ENCODE data around the gene SPINK14. TPM values are rescaled to one million over a fixed set of nuclear protein-coding genes. Genes with fewer than 3 reads are reported as not detected.

SPINK14 gene
- total RNA-seq, 1 donor from 2014 or later = not detected

DNA sequence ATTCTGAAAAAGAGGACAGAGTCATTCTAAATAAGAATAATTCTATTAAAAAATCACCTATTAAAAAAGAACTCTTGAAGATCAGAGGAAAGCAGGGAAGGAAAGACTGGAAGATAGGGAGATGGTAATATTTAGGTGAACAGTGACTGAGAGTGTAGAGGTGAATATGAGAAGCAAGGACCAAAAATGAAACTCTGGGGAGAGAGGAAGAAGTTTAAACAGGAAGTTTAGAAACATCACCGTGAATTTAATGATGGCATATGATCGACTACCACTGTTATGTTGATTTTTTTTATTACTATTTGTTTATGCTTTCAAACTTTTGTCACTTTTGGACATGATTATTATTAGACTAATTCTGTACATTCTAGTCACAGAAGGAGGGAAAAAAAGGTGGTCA is 32.8 kb downstream of the SPINK14 start:
- no peak for DNase-seq

DNA sequence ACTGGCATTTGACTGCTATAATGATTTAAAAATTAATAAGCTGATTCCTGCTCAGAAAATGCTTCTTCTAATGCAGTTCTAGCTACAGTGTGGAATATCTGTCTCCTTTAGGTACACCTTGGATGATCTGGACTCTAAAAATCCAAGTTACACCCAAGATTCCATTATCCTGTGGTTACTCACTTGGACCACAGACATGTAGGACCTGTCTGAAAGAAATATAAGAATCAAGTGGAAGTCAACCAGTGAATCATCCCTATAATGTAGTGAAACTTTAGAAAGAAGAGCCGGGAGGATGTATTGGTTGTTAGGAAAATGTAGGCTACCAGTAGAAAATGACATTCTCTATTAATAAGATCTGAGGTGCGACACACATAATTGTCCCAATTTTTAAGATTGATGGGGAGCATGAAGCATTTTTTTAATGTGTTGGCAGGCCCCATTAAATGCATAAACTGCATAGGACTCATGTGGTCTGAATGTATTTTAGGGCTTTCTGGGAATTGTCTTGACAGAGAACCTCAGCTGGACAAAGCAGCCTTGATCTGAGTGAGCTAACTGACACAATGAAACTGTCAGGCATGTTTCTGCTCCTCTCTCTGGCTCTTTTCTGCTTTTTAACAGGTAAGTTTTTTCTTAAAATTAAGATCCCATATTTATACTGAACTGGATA is 34.3 kb downstream of the SPINK14 start, which contains the start of gene SPINK6:
Gene SPINK6, plus strand, starts transcription at position 512 of the 673 bp plus-strand sequence. Its CDS starts 55 bp downstream, at position 567.
- DNase-seq = no peak

DNA sequence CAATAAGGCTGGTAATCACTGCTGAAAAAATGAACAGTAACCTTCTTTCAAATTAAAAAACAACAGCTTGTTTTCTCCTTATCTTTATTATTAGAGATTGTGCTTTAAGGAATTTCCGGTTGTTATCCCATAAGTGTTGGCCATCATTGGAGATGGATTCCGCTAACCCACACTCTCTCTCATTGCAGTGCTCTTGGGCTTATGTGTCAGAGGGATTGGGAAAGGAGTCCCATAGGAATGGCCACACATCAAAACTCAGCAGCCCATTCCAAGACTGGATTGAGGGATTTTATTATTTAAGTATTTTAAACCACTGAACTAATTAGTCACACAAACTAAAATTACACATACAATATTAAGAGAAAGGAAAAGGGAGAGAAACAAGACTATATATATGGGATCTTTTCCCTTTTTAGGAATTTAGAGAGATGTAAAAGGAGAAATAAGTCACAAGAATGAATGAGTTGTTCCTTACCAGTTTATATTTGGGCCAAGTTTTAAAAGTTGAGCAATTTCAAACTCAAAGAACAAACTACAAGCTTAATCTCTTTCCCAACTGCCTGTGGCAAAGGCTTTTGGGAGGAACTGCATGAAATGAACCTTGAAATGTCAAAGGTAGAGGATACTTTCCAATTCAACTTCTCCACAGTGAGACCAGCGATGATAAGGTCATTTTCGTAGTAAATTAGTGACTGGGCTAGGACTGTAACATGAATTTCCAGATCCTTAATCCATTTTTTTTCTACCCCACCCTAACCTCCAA is 36.9 kb downstream of the SPINK14 start:
- no peak for DNase-seq

DNA sequence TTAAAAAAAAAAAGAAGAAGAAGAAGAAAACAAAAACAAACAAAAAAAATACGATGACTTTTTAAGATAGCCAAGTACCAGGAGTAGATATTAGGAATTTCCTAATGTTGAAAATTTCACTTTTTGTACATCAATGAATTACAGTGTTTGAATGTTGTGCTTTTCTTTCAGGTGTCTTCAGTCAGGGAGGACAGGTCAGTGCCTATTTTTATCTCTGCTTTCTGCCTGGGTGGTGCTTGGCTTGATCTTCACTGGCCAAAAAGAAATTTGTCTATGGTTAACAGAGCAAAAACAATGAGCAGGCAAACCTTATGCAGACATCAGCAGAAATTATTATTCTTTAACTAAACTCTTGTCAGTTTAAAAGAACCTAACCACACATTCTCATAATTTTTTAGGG is 37.5 kb downstream of the SPINK14 start:
- no peak for DNase-seq

DNA sequence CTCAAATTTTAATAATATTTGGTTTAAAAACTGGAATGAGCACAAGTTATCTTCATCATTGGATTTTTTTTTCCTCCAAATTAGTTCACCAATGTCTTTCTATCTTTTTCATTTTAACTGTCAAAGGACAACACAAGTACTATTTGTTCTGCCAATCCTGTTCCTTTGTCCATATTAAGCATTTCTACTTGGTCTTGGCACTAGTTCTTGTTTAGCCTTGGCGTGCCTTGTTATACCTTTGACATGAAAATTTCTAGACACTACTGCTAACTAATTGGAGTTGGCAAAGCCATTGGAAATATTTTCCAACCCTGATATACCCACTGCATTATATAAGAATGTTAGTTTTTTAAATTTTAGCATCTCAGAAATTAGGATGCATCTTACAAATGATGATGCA is 38.3 kb downstream of the SPINK14 start:
- DNase-seq = no peak

DNA sequence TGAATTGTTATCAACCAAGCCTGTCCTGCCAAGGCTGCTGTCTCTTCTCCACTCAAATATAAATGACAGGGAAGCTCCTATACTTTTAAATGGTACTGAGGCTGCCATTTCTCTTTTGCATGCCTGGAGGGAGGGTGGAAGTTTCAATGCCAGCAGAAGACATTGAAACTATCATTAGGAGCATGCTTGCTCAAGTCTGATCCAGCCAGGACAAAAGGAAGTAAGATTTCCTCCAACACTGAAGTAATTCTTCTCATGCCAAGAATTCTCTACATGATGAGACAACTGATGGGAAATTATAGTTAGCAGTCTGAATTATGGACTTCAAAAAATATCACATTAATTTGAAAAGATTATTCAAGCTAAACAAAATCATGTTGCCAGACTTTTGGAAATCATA is 39.9 kb downstream of the SPINK14 start:
- DNase-seq = no peak

DNA sequence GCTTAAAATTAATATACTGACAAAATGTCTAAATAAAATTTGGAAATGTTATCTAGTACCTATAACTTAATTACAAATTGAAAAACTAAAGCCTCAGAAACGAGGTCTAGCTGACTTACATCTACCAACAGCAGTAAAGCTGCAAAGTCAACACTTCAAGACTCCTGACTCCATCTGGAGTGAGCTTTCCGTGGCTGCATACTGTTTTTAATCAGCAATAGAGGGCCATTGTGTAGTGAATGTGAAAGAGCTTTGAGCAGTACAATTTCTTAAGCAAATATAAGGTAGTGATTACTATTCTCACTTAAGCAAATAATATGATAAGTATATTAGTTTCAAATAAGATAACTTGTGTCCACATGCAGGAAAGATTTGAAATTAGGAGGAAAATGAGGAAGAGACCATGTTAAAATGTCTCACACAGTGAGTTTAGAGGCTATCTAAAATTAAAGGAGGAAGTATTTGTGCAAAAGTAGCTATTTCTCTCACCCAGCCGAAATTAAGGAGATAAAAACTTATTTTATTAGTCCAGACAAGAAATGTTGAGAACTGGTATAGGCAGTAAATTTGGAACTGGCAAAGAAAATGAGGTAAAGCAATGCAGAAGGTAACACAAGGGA is 40.9 kb downstream of the SPINK14 start:
- no peak for DNase-seq

DNA sequence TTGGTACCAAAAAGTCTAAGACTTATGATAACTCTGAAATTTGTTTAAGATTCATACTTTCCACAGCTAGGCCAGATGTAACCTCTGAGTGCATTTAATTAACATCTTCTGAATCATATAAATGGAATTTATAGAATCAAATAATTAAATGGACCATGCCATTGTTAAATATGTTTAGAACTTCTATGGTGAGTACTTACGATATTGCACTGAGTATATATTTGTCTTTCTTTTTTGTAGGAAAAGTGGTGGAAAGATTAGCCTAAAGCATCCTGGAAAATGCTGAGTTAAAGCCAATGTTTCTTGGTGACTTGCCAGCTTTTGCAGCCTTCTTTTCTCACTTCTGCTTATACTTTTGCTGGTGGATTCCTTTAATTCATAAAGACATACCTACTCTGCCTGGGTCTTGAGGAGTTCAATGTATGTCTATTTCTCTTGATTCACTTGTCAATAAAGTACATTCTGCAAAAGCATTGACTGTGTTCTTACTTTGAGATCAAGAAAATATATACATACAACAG is 46.4 kb downstream of the SPINK14 start:
- DNase-seq = no peak

DNA sequence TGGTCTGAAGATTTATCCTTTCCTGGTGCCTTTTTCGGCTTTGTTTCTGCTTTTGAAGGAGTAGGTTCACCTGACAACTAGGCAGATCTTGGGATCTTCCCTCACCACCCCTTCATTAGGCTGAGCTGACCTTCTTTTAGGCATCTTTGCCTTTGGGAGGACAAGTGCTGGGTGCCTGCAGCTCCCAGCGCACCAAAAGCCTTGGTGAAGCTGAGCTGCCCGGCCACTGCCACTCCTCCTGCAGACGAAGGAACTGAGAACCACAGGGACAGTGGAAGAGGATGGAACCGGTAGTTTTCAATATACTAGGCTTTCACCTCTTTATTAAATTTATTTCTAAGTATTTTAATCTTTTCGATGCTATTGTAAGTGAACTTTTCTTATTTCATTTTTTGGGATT is 53.2 kb downstream of the SPINK14 start:
- no peak for DNase-seq

DNA sequence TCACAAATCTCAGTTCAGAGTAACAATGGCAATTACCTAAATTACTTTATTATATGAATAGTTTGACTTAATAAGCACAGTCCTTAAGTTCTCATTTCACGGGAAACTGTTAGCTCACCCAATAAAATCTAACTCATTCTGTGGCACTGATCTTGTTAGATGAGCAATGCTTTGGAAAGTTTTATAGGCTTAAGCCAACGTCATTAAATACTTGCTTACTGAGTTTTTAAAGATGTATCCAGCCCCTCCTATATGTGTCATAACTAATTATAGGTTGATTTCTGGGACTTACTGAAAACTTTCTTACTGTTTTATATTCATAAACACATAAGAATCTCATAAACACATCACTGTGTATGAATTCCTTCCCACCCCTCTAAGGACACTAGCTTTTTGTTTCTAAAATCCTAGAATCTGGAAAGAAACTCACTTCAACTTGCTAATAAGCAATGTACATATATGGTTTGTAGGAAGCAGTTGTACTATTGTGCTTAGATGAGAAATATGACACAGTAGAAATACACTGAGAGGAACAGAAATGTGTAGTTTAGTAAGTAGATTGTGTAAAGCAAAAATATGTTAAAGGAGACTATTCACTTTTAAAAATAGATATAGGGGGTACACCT is 55.9 kb downstream of the SPINK14 start:
- DNase-seq = no peak

Small RNA genes lying within 50 kb of the gene (small RNA-seq; reads per million reads assigned to genes)
- not detected for gene HMGN1P16

Other genes starting within 250 kb of the SPINK14 start
- not detected for gene SPINK5, start 104.6 kb upstream of the SPINK14 start, total RNA-seq
- gene SPINK6, start 34.5 kb downstream of the SPINK14 start, total RNA-seq = not detected
- gene MARCOL, start 70.0 kb downstream of the SPINK14 start, total RNA-seq = not detected
- not detected for gene SPINK13, start 100.2 kb downstream of the SPINK14 start, total RNA-seq
- not detected for gene SPINK7, start 143.9 kb downstream of the SPINK14 start, total RNA-seq
- not detected for gene SPINK9, start 167.0 kb downstream of the SPINK14 start, total RNA-seq
- gene FBXO38, start 215.4 kb downstream of the SPINK14 start, total RNA-seq = 77.5 TPM

All from occipital lobe (tissue), 3 donors.